HG03066 (cell line): ENCODE results near the gene ITPR1.

Source experiments
- ATAC-seq: cut with Tn5 transposase; IDR thresholded peaks from one replicate; pipeline ENCODE4 v1.9.1; 2021; ENCODE audit warnings: low read depth; ENCODE audit not compliant: unreplicated experiment

The ITPR1 gene

DNA sequence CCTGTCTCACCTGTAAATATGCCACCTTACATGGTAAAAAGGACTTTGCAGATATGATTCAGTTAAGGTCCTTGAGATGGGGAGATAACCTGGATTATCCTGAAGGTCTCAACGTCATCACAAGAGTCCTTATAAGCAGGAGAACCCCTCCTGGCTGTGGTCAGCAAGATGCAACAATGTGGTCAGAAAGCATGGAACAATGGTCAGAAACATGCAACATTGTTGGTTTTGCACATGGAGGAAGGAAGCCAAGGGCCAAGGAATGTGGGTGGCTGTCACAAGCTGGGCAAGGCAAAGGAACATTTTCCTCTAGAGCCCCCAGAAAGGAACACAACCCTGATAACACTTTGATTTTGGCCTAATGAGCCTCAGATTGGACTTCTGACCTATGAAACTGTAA lies 16.7 kb upstream of the ITPR1 start:
- ATAC-seq = no peak

DNA sequence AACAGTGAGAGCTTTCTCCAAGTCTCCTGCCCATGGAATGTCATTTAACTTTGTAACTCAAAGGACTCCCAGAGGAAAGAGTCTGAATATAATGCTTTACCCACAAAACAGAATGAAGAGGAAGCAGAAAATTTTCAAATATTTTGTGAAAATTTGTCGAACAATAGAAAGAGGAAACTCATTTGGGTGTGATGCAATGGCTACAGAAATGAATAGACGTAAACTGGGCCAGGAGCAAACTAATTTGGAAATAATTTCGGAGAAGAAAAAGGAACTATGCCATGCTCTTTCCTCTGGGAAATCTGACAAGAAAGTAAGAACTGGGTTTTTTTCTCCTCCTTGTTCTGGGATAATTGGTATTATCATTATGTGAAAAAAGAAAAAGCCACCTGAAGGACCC lies 14.9 kb upstream of the ITPR1 start:
- ATAC-seq = no peak

DNA sequence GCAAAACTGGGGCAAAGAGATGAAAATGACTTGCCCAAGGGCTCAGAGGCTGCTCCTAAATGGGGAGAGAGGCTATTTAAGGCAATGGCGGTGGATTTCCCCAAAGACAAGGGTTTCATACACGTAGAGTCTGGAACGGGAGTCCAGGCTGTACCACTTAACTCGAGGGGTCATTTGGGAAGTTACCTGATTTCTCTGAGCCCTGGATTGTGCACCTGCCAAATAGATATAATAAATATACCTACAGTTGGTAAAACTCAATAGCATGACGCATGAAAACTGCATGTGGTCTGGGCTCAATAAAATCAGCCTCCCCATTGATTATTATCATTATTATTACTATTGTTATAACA lies 1.3 kb upstream of the ITPR1 start:
- ATAC-seq = no peak

DNA sequence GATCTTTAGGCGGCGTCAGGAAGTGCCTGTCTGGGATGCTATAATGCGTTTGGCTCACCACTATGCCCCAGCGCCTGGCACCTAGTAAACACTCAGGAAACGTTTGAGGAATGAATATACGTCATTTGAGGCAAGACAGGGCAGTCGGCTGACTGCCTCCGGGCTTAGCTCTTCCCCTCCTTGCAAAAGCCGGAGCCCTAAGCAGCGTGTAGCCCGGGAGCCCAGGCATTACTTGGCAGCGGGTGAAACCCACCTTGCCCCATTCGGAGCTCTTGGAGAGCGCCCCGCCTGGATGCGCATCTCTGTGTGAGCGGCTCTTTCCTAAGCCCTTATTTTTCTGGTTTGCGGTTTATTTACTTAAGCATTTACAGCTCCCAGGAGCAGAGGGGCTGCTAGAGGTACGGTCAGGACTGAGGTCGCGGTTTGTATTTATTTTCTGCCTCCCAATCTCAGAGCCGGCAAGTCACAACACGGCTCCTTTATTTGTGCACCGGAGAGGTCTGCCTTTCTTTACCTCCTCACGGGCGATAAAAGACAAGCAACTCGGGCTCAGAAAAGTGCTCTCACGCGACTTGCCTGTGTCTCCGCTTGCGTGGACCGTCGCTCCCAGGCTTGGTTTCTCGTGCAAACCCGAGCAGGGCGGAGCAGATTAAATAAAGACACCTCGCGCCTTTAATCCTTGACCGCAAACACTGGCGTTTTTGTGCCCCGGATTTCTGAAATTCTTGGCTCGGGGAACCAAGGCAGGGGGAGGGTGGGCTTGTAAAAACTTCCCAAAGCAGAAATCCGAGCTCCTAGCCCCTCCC lies 737 bp upstream of the ITPR1 start:
- ATAC-seq = peak; percentile 7

DNA sequence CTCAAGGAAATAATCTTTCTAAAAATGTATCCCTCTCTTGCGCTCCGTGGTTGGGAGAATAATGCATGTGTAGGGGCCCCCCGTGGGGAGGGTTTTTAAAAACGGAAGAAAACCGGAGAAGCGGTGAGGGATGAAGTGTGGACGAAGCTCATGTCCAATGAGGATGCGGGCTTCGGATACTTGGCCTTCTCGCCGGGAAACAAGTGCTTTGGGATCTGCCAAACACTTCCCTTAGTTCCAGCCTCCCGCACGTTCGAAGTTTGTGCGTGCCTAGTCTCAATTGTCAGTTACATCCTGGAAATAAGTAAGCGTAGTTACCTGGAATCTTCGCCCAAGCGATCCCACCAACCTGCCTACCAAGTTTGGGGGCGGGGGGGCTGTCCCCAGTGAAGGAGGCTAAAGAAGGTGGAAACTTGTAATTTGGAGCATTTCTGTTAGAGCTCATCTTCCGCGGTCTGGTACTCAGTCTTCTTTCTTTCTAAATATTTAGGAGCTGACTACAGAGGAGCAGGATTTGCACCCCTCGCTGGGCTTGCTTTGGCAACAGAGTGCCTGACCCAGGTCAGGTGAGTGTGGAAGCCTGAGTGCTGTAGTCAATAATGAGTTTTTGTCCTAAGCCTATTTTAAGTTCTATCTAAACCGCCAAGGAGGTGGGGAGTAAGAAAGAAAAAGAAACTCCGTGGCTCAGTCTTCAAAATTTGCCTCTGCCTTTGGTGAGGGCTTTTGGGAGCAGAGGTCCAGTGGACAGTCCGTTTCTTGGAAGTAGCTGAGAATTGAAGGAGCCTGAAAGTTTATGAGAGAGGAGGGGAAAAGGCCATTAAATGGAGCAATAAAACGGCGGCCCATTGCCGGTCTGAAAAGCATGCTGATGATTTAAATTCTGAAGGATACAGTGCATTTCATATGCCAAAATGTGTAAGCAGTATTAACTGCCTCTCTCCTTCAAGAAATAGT lies 1.1 kb downstream of the ITPR1 start:
- no peak for ATAC-seq

DNA sequence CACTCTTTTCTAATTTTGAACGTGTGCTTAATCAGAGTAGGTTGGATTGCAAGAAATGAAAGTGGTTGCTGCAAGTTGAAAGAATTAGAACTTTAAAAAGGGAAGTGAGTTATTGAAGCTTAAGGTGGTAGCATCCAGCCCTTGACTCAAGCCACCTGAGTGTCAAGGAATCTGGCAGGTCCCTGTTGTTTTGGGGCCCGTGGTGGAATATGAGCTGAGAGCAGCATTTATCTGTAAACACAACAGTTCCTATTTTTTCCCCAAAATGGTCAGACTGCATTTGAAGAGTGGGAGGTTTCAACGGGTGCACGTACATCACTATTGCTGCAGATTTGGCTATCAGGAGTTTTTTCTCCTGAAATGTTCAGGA lies 1.7 kb downstream of the ITPR1 start:
- ATAC-seq = peak; percentile 22

DNA sequence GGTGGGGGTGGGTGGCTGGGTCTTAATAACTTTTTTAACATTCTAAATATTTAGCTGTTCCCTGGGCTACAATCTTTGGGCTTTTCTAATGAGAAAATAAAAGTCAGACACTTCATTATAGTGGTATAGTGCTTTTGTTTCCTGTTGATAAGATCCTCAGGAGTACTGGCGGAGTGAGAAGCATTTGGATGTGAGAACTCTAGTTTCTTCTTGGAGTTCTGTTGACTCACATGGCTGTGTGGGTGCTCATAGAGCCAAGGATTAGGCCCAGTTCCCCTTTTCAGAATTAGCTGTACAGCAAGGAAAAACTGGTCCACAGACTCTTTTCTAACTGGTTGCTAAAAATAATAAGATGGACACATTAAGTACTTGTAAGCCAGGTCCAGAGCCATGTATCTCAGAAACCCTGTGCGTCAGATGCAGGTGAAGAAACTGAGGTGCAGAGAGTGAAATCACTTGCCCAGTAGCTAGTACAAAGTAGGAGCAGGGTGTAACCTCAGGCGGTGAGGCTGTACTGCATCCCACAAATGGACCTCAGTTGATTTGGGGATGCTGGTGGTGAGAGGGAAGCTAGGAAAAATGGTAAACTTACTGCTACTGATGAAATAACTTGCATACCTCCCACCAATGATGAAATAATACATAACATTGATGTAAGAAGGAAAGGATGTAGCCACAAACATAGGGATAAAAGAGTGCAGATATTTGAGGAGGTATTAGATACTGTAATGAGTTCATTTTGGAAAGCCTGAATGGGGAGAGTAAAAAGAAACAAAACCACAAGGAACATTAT lies 2.3 kb downstream of the ITPR1 start:
- no peak for ATAC-seq

DNA sequence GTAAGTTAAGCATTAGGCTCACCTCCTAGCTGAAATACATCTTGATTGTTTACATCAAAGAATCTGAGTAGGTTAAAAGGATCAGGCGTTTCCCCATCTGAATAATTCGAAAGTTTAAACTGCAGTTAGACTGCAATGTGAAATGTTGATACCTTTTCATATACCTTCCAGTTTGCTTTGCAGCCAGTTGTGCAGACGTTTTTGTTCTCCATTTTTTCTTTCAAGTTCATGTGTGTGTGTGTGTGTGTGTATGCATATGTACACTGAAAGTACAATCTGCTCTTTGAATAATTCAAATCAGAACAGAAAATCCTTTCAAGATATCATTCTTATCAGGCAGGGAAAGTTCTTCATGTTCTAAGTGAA lies 2.9 kb downstream of the ITPR1 start:
- ATAC-seq = no peak

DNA sequence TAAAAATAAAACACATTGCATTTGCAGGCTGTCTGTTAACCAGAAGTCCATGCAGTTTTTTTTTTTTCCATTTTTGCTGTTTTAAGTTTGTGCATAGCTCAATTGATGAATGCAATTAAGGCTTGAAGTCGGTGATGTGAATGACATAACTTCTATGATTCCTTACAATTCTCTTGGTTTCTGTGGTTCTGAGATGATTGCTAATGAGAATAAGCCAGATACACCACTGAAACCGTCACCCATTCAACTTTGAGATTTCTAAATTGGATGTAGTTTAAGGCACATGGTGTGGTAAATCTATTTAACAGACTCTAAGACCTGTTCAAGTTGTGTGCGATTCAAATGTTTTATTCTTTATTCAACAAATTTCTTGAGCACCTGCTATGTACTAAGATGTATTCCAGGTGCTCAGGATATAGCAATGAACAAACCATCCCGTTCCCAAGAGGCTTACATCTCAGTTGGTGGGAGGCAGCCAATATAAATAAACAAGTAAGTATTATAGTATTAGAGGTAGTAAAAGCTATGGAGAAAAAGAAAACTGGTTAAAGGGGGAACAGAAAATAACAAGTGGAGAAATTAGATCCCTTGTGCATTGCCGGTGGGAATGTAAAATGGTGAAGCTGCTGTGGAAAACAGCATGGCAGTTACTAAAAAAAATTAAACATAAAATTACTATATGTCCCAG lies 4.0 kb downstream of the ITPR1 start:
- no peak for ATAC-seq

DNA sequence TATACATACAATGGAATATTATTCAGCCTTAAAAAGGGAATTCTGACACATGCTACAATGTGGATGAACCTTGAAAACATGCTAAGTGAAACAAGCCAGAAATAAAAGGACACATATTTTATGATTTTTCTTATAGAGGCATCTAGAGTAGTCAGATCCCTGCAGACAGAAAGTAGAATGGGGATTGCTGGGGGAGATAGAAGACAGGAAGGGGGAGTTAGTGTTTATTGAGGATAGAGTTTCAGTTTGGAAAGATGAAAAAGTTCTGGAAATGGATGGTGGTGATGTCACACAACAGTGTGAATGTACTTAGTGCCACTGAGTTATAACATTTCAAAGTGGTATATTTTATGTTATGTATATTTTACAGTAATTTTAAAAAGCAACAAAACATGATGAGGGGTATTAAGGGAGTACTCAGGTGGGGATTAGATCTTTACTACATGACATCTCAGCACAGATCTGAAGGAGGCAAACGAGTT lies 4.7 kb downstream of the ITPR1 start:
- ATAC-seq = no peak

DNA sequence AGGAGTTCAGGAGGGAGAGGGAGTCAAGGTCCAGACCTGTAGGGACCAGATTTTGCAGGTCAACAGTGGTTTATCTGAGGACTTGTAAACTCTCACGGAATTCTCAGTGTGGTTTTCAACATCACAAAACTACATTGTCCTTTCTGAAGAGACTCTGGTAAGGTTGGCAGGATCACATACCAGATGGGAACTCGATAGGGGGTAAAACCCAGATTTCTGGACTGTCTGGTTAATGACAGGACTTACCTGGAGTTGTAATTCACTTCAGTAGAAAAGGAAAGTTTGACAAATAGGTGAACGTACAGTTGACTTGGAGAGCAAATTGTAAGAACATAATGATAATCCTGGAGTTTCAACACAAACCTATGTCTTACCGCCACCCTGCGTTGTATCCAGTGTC lies 5.3 kb downstream of the ITPR1 start:
- no peak for ATAC-seq

DNA sequence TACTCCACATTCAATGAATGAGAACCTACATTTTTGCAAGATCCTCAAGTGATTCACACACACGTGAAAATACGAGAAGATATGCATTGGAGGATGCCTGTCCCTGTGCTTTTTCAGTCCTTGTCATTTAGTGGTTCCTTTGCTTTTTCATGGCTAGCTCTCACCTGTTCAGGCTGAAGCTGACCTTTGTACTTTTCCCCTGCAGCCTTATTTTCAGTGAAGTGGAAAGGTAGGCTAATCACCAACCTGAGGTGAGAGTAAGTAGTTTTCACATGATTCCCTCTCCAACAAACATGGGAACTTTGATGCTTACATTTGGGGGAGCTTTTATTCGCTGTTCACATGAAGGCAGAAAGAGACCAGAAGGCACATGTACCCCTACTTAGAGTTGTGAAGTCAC lies 8.3 kb downstream of the ITPR1 start:
- no peak for ATAC-seq

DNA sequence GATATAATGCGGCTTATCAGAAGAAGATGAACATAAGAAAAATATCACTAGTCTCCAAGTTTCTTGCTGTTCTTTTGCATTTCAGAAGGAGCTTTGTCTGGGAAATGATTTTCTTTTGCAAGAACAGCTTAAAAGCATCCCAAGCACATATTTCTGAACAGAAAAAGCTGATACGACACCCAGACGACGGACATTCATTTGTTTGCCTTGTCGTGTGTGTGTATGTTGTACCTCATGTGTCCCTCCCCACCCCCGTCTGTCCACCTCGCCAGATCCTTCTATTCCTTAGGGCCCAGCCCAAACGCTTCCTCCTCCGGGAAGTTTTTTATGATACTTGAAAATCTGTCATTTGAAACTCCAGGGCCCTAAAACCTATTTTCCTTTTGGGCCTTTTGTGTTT lies 8.8 kb downstream of the ITPR1 start:
- ATAC-seq = no peak

DNA sequence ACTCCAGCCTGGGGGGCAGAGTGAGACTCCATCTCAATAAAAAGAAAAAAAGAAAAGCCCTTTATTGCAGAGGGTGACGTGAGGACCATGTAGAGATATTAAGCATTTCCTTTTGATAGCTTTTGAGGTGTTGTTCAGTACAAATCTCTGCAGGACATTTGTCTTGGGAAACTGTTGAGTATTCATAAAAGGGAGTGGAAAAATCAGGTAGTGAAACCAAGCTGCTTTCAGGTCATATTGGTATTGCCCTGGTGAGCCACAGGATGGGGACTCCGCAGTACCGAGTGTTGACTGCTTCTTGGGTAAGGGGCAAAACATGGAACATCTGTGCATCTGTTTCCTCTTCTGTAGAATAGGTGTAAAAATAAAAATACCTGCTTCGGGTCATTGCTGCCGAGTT lies 9.9 kb downstream of the ITPR1 start:
- ATAC-seq = peak; percentile 46

DNA sequence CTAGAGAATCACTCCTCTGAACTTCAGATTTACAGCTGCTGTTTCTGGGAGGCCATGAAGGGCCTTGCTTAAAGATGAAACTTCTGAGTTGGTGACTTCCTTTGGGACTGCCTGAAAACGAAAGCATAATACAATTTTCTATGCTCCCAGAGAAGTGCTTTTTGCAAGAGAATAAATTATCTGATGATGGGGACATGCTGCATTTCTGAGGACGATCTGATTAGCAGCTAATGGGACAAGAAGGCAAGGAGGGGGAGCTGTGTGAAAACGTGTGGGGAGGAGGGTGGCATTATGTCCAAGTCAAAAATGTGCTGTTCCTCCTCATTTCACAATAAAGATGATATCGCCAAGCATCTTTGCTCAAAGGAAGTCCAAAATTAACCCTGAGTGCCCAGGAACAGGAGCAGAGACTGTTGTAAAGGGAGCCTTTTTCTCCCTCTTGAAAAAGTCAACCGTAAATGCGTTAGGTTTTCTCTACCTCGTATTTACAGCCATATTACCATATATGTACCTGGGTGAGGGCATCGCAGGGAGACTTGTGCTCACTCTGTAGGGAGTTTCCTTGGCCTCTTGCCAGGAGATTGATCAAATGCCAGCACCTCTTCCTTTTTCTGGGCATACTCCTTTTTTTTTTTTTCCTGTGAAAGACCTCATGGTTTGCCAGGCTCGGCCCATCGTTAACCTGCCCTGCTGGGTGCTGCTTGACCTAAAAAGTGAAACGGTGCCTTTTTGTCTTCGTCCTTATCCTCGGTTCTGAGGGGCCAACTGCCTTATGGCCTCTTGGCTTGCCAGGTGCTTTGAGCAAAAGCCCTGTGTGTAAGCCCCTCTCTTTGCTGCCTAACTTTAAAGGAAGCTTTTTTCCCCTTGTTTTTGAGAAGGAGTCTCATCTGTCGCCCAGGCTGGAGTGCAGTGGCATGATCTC lies 11.5 kb downstream of the ITPR1 start:
- ATAC-seq = no peak

DNA sequence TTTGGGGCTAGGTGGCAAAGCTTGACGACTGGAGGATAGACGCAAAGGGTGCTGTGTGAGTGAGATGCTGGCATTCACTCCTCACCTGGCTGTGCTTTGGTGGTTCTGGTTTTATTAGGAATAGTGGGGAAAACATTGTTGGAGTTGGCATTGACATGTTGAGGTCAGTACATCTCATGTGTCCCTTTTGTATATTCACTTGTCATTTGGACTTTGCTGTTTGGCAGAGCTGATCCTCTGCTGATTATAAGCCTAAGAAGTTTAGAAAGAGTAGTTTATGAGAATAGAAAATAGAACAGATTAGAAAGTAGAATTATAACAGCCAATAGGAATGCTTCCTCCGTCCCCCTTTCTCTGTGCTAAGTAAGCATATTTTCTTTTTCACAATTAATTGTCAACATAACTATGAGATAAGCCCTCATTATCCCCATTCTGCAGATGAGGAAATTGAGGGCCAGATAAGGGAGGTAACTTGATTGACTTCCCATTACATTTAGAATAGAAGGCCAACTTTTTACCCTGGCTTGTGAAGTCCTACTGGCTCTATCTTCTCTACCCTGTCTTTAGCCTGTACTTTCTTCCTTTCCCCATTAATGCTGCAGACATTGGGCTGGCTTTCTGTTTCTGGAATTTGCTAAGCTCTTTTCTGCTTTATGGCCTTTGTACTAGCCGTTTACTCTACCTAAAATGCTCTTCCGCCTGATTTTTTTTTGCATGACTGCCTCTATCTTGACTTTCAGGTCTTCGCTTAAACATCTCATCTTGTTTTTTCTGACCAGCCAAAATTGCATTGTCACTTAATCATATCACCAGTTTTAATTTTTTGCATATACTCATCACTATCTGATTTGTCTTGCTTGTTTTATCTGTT lies 12.8 kb downstream of the ITPR1 start:
- ATAC-seq = no peak

DNA sequence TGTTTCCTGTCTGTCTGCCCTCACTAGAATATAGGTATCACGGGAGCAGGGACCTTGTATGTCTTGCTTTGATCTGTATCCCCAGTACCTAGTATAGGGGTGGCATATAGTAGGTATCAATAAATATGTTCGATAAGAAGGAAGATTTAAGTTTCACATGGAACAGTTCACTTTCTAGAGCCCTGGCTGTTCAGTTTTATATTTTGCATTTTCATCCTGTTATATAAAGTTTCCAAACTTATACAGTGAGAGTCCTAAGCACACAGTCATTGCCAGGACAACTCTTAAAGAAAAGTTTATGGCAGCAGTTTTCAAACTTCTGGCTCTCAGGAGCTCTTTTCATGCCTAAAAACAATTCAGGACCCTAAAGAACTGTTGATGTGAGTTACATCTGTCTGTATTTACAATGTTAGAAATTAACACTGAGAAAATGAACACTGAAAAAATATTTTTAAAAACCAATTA lies 13.4 kb downstream of the ITPR1 start:
- no peak for ATAC-seq

DNA sequence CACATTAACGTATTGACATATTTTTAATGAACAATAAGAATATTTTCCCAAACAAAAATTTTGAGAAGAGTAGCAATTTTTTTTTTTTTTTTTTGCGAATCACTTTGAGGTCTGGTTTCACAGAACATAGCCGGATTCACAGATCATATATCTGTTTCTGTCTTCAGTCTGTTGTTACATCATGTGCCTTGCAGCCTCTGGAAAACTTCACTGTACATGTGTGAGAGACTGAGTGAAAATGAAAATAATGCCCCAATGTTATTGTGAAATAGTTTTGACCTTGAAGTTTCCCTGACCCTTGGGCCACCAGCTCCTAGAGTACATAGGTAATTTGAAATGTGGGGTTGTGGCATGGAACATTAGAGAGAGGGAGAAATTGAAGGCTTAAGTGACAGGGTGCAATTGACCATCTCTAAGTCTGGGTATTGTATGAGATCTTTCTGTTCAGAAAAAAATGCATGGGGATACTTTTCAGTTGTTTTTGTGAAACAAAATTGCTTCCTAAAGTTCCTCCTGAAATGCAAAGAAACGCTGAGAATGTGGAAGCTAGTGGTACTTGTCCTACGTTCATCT lies 14.0 kb downstream of the ITPR1 start:
- peak; percentile 13 for ATAC-seq
